HepG2 (cell line): ENCODE measurements around the gene SLC25A25. TPM values are rescaled to one million over a fixed set of nuclear protein-coding genes. Genes with fewer than 3 reads are reported as not detected.

Experiments used
- ARNTL ChIP-seq: sonication (generic); formaldehyde crosslinking; IDR thresholded peaks from 2 replicates; pipeline ENCODE4 v1.4.0; 2020; ENCODE audit warnings: mild to moderate bottlenecking, missing genetic modification reagents
- BCL6 ChIP-seq: IDR thresholded peaks from 2 replicates; pipeline ENCODE4 v1.6.1; 2016; ENCODE audit warnings: missing genetic modification reagents, missing compliant biosample characterization
- CC2D1A ChIP-seq: sonication (generic); formaldehyde crosslinking; IDR thresholded peaks from 2 replicates; pipeline ENCODE4 v1.8.1; 2023; ENCODE audit warnings: mild to moderate bottlenecking, missing genetic modification reagents
- CHD4 ChIP-seq: fragments of 200-600 bp; sonication (generic); IDR thresholded peaks from 2 replicates; pipeline ENCODE4 v1.7.0; 2017; ENCODE audit warnings: mild to moderate bottlenecking, low read length, borderline replicate concordance
- CREB1 ChIP-seq, 2 experiments: fragments of 450-650 bp in 1 of 2; IDR thresholded peaks; 2 replicates each; pipeline ENCODE4 v1.6.1; 2016 to 2017; ENCODE audit warnings: control low read depth in 1 of 2, mild to moderate bottlenecking in 1 of 2, missing compliant biosample characterization in 1 of 2, missing genetic modification characterization in 1 of 2
- FOXC1 ChIP-seq: sonication (generic); formaldehyde crosslinking; IDR thresholded peaks from 2 replicates; pipeline ENCODE4 v1.8.0; 2022; ENCODE audit warnings: mild to moderate bottlenecking, missing genetic modification reagents, borderline replicate concordance
- HMG20B ChIP-seq: conservative IDR thresholded peaks from 2 replicates; pipeline ENCODE4 v1.6.1; 2016; ENCODE audit warnings: missing genetic modification reagents, missing compliant biosample characterization
- IRF2 ChIP-seq: IDR thresholded peaks from 2 replicates; pipeline ENCODE4 v1.6.1; 2018; ENCODE audit warnings: missing genetic modification reagents, missing compliant biosample characterization
- KDM5B ChIP-seq: sonication (generic); formaldehyde crosslinking; IDR thresholded peaks from 2 replicates; pipeline ENCODE4 v1.4.0; 2020; ENCODE audit warnings: missing genetic modification reagents, mild to moderate bottlenecking, borderline replicate concordance
- KLF16 ChIP-seq, 2 experiments: sonication (generic) in 1 of 2; formaldehyde crosslinking in 1 of 2; IDR thresholded peaks; 2 replicates each; pipeline versions ENCODE4 v1.6.1 to v1.8.0; 2016 to 2023; ENCODE audit warnings: missing genetic modification reagents in 2 of 2, missing compliant biosample characterization in 1 of 2
- MED13 ChIP-seq: sonication (generic); formaldehyde crosslinking; IDR thresholded peaks from 2 replicates; pipeline ENCODE4 v1.5.0; 2020; ENCODE audit warnings: missing genetic modification reagents
- NAIF1 ChIP-seq: sonication (generic); formaldehyde crosslinking; IDR thresholded peaks from 2 replicates; pipeline ENCODE4 v1.5.0; 2020; ENCODE audit warnings: mild to moderate bottlenecking, missing genetic modification reagents, borderline replicate concordance
- PLRG1 ChIP-seq: fragments of 450-650 bp; conservative IDR thresholded peaks from 2 replicates; pipeline ENCODE4 v1.6.1; 2016
- RXRB ChIP-seq: IDR thresholded peaks from 2 replicates; pipeline ENCODE4 v1.6.1; 2016; ENCODE audit warnings: borderline replicate concordance, missing genetic modification reagents, missing compliant biosample characterization
- SMAD3 ChIP-seq: sonication (generic); formaldehyde crosslinking; IDR thresholded peaks from 2 replicates; pipeline ENCODE4 v1.4.0; 2020; ENCODE audit warnings: missing genetic modification reagents
- SP4 ChIP-seq: sonication (generic); formaldehyde crosslinking; IDR thresholded peaks from 2 replicates; pipeline ENCODE4 v1.8.1; 2023; ENCODE audit warnings: mild to moderate bottlenecking, missing genetic modification reagents
- THAP11 ChIP-seq: IDR thresholded peaks from 2 replicates; pipeline ENCODE4 v1.6.1; 2016; ENCODE audit warnings: missing biosample characterization, missing genetic modification reagents
- ZBTB38 ChIP-seq: sonication (generic); formaldehyde crosslinking; IDR thresholded peaks from 2 replicates; pipeline ENCODE4 v1.5.1; 2020; ENCODE audit warnings: mild to moderate bottlenecking, missing genetic modification reagents
- ZC3H4 ChIP-seq: sonication (generic); formaldehyde crosslinking; IDR thresholded peaks from 2 replicates; pipeline ENCODE4 v1.4.0; 2020; ENCODE audit warnings: missing genetic modification reagents, borderline replicate concordance
- ZNF556 ChIP-seq: sonication (generic); formaldehyde crosslinking; IDR thresholded peaks from 2 replicates; pipeline ENCODE4 v1.4.0; 2020; ENCODE audit warnings: mild to moderate bottlenecking, missing genetic modification reagents, borderline replicate concordance
- ZNF558 ChIP-seq: sonication (generic); formaldehyde crosslinking; IDR thresholded peaks from 2 replicates; pipeline ENCODE4 v1.9.0; 2022; ENCODE audit warnings: mild to moderate bottlenecking, missing genetic modification reagents, borderline replicate concordance
- ZNF577 ChIP-seq: sonication (generic); formaldehyde crosslinking; IDR thresholded peaks from 2 replicates; pipeline ENCODE4 v1.4.0; 2020; ENCODE audit warnings: mild to moderate bottlenecking, low read depth, missing genetic modification reagents, borderline replicate concordance
- ZNF598 ChIP-seq: sonication (generic); formaldehyde crosslinking; IDR thresholded peaks from 2 replicates; pipeline ENCODE4 v1.5.1; 2020; ENCODE audit warnings: mild to moderate bottlenecking, missing genetic modification reagents, borderline replicate concordance
- ZNF614 ChIP-seq: IDR thresholded peaks from 2 replicates; pipeline ENCODE4 v1.6.1; 2018; ENCODE audit warnings: missing biosample characterization, missing genetic modification reagents, inconsistent platforms, borderline replicate concordance
- ZNF790 ChIP-seq: sonication (generic); formaldehyde crosslinking; IDR thresholded peaks from 2 replicates; pipeline ENCODE4 v1.8.0; 2022; ENCODE audit warnings: missing genetic modification reagents, mild to moderate bottlenecking, borderline replicate concordance
- ZNF883 ChIP-seq: sonication (generic); formaldehyde crosslinking; IDR thresholded peaks from 2 replicates; pipeline ENCODE4 v1.5.1; 2020; ENCODE audit warnings: mild to moderate bottlenecking, missing genetic modification reagents; ENCODE audit errors: not compliant biosample characterization
- polyA plus RNA-seq, 8 experiments: library from polyadenylated mRNA; depleted of rRNA in 3 of 8; stranded (reverse) in 7 of 8; unstranded in 1 of 8; fragments of >200 nt; fragmentation: Illumina TruSeq in 4 of 8; extraction: Trizol in 4 of 8; gene quantifications; 2 replicates each; pipeline versions ENCODE4 v1.2.1 to v1.2.3, GENCODE V29; 2011 to 2016; ENCODE audit warnings: low read depth in 4 of 8, missing spikeins in 1 of 8, mixed read lengths in 1 of 8; ENCODE audit not compliant: insufficient read depth in 1 of 8
- total RNA-seq, 5 experiments: library from RNA; depleted of rRNA; stranded (reverse); fragments of >200 nt; fragmentation: Illumina TruSeq; extraction: Trizol; gene quantifications; 2 replicates each; pipeline ENCODE4 v1.2.3, GENCODE V29; 2016; ENCODE audit warnings: low read depth in 1 of 5
- TF ChIP-seq, protein P1 (sequence below): sonication (generic); formaldehyde crosslinking; IDR thresholded peaks from 2 replicates; pipeline ENCODE4 v1.4.0; 2020; ENCODE audit warnings: missing genetic modification reagents, borderline replicate concordance
- TF ChIP-seq, protein P2 (sequence below): sonication (generic); formaldehyde crosslinking; IDR thresholded peaks from 2 replicates; pipeline ENCODE4 v1.8.0; 2022; ENCODE audit warnings: mild to moderate bottlenecking, missing genetic modification reagents, moderate library complexity

The SLC25A25 gene
- total and polyA plus RNA-seq, 2 of the 13 experiments (the other 11 are each of a cell fraction or from before 2014, with no cell fraction given) = 10.5 to 24.8 TPM

DNA sequence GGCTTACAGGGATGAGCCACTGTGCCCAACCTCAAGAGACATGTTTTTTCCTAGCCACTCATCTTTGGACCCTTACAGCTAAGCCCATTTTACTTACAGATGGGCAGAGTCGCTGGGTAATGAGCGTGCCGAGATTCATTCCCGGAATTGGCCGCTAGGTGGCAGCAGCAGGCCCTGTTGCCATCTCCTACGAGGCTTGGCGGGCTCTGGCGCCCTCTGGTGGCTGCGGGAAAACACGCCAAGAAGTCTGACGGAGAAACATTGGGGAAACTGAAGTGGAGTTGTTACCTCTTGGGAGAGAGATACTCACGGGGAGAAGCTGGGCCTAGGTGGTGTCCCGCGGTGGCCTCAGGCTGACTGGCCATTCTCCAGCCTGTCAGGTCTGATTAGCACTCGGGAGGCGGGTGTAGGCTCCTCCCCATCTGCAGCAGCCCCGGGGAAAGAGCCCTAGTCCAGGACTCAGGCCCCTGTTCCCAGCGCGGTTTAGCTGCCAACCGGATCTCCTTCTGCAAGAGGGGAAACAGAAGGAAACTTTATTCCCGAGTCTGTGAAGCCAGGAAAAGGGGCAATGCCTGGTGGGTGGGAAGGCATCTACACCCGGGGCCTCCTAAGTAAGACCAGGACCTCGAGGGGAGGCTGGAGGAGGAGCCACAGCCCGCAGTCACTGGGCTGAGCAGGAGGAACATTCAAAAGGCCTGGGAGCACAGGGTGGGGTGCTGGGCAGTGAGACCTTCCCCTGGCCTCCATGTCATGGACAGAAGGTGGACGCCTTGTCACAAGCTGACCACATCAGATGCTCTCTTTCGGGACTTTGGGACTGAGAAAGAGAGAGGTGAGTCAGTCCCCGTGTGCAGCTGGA lies 49.8 kb downstream of the SLC25A25 start (continued):
- TF ChIP-seq KDM5B (CRISPR knock-in tag) = no peak; the same call in 1 of the 2 replicates
- TF ChIP-seq NAIF1 (CRISPR knock-in tag) = peak; percentile 80; the same call in 1 of the 2 replicates
- TF ChIP-seq THAP11 (CRISPR knock-in tag) = peak; percentile 76
- TF ChIP-seq CC2D1A (CRISPR knock-in tag) = no peak
- TF ChIP-seq ZC3H4 (CRISPR knock-in tag) = no peak
- TF ChIP-seq ZBTB38 (CRISPR knock-in tag) = no peak
- TF ChIP-seq, protein P1, sequence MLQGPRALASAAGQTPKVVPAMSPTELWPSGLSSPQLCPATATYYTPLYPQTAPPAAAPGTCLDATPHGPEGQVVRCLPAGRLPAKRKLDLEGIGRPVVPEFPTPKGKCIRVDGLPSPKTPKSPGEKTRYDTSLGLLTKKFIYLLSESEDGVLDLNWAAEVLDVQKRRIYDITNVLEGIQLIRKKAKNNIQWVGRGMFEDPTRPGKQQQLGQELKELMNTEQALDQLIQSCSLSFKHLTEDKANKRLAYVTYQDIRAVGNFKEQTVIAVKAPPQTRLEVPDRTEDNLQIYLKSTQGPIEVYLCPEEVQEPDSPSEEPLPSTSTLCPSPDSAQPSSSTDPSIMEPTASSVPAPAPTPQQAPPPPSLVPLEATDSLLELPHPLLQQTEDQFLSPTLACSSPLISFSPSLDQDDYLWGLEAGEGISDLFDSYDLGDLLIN (CRISPR knock-in tag) = no peak
- no peak for TF ChIP-seq ZNF790 (CRISPR knock-in tag)
- TF ChIP-seq RXRB (CRISPR knock-in tag) = peak; percentile 70; the same call in 1 of the 2 replicates
- TF ChIP-seq CHD4 = no peak
- TF ChIP-seq ZNF883 (CRISPR knock-in tag) = peak; percentile 72
- TF ChIP-seq FOXC1 (CRISPR knock-in tag) = peak; percentile 54; the same call in 1 of the 2 replicates
- TF ChIP-seq ZNF577 (CRISPR knock-in tag) = no peak
- TF ChIP-seq, protein P2, sequence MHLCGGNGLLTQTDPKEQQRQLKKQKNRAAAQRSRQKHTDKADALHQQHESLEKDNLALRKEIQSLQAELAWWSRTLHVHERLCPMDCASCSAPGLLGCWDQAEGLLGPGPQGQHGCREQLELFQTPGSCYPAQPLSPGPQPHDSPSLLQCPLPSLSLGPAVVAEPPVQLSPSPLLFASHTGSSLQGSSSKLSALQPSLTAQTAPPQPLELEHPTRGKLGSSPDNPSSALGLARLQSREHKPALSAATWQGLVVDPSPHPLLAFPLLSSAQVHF = no peak
- TF ChIP-seq ZNF556 = peak; percentile 92
- 0 out of 2 replicates have a peak, but pooled peaks have one; percentile 44 for TF ChIP-seq HMG20B (CRISPR knock-in tag)
- no peak for TF ChIP-seq ZNF598 (CRISPR knock-in tag)
- TF ChIP-seq MED13 (CRISPR knock-in tag) = peak; percentile 13; the same call in 1 of the 2 replicates
- no peak for TF ChIP-seq PLRG1
- peak; percentile 56; the same call in 1 of the 2 replicates for TF ChIP-seq SP4
- TF ChIP-seq KLF16 (CRISPR knock-in tag; IDR thresholded peaks at IDR 0.05) = peak in 1 of 2 experiments; percentile 82; a peak in 2 of 4 replicates
- no peak for TF ChIP-seq ZNF558 (CRISPR knock-in tag)
- peak; percentile 41; the same call in 1 of the 2 replicates for TF ChIP-seq CREB1 (IDR thresholded peaks at IDR 0.05)
- TF ChIP-seq CREB1 (CRISPR knock-in tag; IDR thresholded peaks at IDR 0.05) = no peak
- peak; percentile 48; the same call in 1 of the 2 replicates for TF ChIP-seq ZNF614 (CRISPR knock-in tag)
- peak; percentile 76; the same call in 1 of the 2 replicates for TF ChIP-seq IRF2 (CRISPR knock-in tag)
- TF ChIP-seq SMAD3 (CRISPR knock-in tag) = peak; percentile 92
- TF ChIP-seq BCL6 (CRISPR knock-in tag) = peak; percentile 51
- TF ChIP-seq ARNTL = no peak
